Glutamatergic neuron (in vitro differentiated cells): Measurements from ENCODE around the gene MPZL2. TPM values are rescaled to one million over a fixed set of nuclear protein-coding genes. Genes with fewer than 3 reads are reported as not detected.

Experiments used
- DNase-seq: peaks from one replicate; pipeline ENCODE4 v3.0.0; 2022
- H3K27ac Mint-ChIP-seq: one replicate; pipeline ENCODE4 v1.8.0; 2020; ENCODE audit warnings: mild to moderate bottlenecking, mixed read lengths, inconsistent platforms; ENCODE audit not compliant: unreplicated experiment
- H3K27me3 Mint-ChIP-seq: one replicate; pipeline ENCODE4 v1.8.0; 2020; ENCODE audit warnings: mild to moderate bottlenecking, moderate library complexity, mixed read lengths, inconsistent platforms; ENCODE audit not compliant: unreplicated experiment
- H3K36me3 Mint-ChIP-seq: one replicate; pipeline ENCODE4 v1.8.0; 2020; ENCODE audit warnings: mild to moderate bottlenecking, mixed read lengths, inconsistent platforms; ENCODE audit not compliant: unreplicated experiment
- H3K4me1 Mint-ChIP-seq: one replicate; pipeline ENCODE4 v1.8.0; 2020; ENCODE audit warnings: mild to moderate bottlenecking, low read depth, mixed read lengths, inconsistent platforms; ENCODE audit not compliant: unreplicated experiment
- H3K4me3 Mint-ChIP-seq: one replicate; pipeline ENCODE4 v1.8.0; 2020; ENCODE audit warnings: mild to moderate bottlenecking, mixed read lengths, inconsistent platforms; ENCODE audit not compliant: unreplicated experiment
- H3K9me3 Mint-ChIP-seq: one replicate; pipeline ENCODE4 v1.8.0; 2020; ENCODE audit warnings: mild to moderate bottlenecking, moderate library complexity, mixed read lengths, inconsistent platforms; ENCODE audit not compliant: unreplicated experiment
- total RNA-seq: library from RNA; stranded (reverse); fragmentation: NEBNext Ultra II Directional; extraction: Animal tissue kit (Norgen Biotek cat#: 25700); gene quantifications from one replicate; pipeline ENCODE4 v1.2.1, GENCODE V29; 2021; ENCODE audit not compliant: unreplicated experiment
- TF ChIP-seq, protein P1 (sequence below): fragments of 200-600 bp; sonication (generic); IDR thresholded peaks from one replicate; pipeline ENCODE4 v1.5.0; 2021; ENCODE audit not compliant: partially characterized antibody, unreplicated experiment

The MPZL2 gene
- total RNA-seq, 1 donor from 2014 or later = not detected

DNA sequence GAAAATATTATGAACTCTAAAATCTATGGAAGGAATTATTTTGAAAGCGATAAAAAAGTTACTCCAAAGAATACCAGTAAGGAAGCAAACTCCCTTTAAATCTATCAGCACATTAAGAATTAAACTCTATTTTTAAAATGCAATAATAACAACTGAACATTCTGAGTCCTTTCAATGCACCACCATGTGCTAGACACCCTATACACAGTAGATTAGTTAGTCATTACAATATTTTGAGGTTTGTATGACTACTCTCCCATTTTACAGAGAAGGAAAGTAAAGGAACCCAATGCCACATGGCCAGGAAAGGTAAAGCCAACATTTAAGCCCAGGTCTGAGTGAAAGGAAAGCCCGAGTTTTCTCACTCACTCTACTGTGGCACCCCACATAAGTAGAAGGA lies 57.0 kb downstream of the MPZL2 start:
- Mint-ChIP-seq H3K36me3 (no peaks in the 10 kb centered on the region), H3K9me3 (no peaks in the 10 kb centered on the region), H3K4me1 (no peaks in the 10 kb centered on the region), H3K27ac (no peak overlapping the region), H3K27me3 (no peaks in the 10 kb centered on the region), H3K4me3 (no peak overlapping the region)
- TF ChIP-seq, protein P1, sequence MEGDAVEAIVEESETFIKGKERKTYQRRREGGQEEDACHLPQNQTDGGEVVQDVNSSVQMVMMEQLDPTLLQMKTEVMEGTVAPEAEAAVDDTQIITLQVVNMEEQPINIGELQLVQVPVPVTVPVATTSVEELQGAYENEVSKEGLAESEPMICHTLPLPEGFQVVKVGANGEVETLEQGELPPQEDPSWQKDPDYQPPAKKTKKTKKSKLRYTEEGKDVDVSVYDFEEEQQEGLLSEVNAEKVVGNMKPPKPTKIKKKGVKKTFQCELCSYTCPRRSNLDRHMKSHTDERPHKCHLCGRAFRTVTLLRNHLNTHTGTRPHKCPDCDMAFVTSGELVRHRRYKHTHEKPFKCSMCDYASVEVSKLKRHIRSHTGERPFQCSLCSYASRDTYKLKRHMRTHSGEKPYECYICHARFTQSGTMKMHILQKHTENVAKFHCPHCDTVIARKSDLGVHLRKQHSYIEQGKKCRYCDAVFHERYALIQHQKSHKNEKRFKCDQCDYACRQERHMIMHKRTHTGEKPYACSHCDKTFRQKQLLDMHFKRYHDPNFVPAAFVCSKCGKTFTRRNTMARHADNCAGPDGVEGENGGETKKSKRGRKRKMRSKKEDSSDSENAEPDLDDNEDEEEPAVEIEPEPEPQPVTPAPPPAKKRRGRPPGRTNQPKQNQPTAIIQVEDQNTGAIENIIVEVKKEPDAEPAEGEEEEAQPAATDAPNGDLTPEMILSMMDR = no peak
- no peak for DNase-seq

DNA sequence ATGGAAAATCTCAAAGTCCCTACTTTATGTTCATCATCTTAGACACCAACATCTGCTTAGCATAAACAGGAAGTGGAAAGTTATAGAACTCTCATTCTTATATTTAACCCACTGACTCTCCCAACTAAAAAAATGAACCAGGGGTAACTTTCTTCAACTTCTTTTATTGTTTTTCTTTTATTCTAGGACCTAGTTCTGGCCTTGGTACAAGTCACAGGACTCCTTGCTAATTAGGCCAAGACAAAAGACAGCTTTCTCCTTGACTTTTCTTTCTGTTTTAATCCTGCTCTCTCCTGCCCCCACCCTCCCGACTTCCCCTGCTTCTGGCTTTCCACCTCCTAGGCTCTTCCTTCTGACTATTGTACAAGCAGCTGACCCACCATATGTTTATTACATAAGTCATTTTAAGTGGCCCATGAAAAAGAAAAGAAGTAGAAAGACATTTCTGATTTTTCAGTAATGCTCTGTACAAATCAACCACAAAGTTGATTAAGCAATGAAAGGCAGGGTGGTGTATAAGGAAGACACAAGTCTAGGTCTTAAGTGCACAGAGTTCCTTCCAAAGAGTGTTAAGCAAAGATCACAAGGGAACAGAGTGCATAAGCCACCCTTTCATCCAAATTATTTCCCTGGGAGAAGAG lies 57.6 kb downstream of the MPZL2 start:
- DNase-seq = no peak

GRCh38 chr11:118205606-118206378 lies 58.3 kb downstream of the MPZL2 start:
- H3K36me3 Mint-ChIP-seq = no peaks in the 10 kb centered on the region
- no peak overlapping the region for H3K27ac Mint-ChIP-seq
- no peaks in the 10 kb centered on the region for H3K4me1 Mint-ChIP-seq
- H3K9me3 Mint-ChIP-seq = no peaks in the 10 kb centered on the region
- H3K4me3 Mint-ChIP-seq = no peak overlapping the region
- TF ChIP-seq, protein P1 = no peak
- no peaks in the 10 kb centered on the region for H3K27me3 Mint-ChIP-seq
- no peak for DNase-seq

More for the DNA sequence above, 57.6 kb downstream of the MPZL2 start:
- Mint-ChIP-seq H3K9me3 (no peaks in the 10 kb centered on the region), H3K27ac (no peak overlapping the region), H3K4me1 (no peaks in the 10 kb centered on the region), H3K27me3 (no peaks in the 10 kb centered on the region), H3K4me3 (no peak overlapping the region), H3K36me3 (no peaks in the 10 kb centered on the region)
- TF ChIP-seq, protein P1 = no peak

Other genes starting within 250 kb of the MPZL2 start
- not detected for gene TMPRSS4, start 187.2 kb downstream of the MPZL2 start, total RNA-seq
- gene SMIM35, start 177.3 kb downstream of the MPZL2 start, total RNA-seq = not detected
- gene SCN4B, start 111.5 kb downstream of the MPZL2 start, total RNA-seq = 2.9 TPM
- 0.39 TPM for gene SCN2B, start 87.7 kb downstream of the MPZL2 start, total RNA-seq
- gene JAML, start 39.3 kb downstream of the MPZL2 start, total RNA-seq = not detected
- 0.54 TPM for gene MPZL3, start 11.9 kb downstream of the MPZL2 start, total RNA-seq
- not detected for gene CD3E, start 40.4 kb upstream of the MPZL2 start, total RNA-seq
- gene CD3D, start 78.4 kb upstream of the MPZL2 start, total RNA-seq = not detected
- 0.39 TPM for gene CD3G, start 80.0 kb upstream of the MPZL2 start, total RNA-seq
- gene UBE4A, start 95.3 kb upstream of the MPZL2 start, total RNA-seq = 44.0 TPM
- gene ATP5MG, start 137.3 kb upstream of the MPZL2 start, total RNA-seq = 140 TPM
- gene KMT2A, start 172.2 kb upstream of the MPZL2 start, total RNA-seq = 132 TPM